ENCODE data around the gene RAD51AP2. TPM values are rescaled to one million over a fixed set of nuclear protein-coding genes. Genes with fewer than 3 reads are reported as not detected.

RAD51AP2 gene
- total and polyA plus RNA-seq, 8 donors, result 0.12 to 0.85 (median 0.56) TPM; not detected in 1

DNA sequence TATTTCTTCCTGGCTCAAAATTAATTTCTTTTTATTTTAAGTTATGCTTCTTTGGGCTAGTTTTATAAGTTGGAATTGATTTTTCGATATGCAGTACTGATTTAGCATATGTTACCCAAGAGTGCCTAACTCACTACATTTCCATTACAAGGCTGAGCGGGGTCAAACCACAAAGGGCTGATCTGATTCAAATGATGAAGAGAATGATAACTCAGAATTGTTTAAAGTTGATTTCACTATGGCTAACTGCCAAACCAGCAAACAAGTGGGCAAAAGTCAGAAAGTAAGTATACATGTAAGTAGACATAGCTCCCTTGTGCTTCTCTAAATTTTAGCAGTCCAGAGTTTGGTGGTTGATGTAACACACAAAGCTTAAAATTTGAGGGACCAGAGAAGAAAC, 35.6 kb downstream of the RAD51AP2 start:
- Histone ChIP-seq H3K27me3 (no peaks in the 10 kb centered on the region), H3K9me3 (no peaks in the 10 kb centered on the region), H3K4me1 (no peaks in the 10 kb centered on the region), H3K4me3 (no peak overlapping the region), H3K36me3 (no peaks in the 10 kb centered on the region), H3K27ac (no peak overlapping the region)
- intact Hi-C loops (cut with DNase I), result no loop called here
- no peak for DNase-seq
- TF ChIP-seq, protein P1, sequence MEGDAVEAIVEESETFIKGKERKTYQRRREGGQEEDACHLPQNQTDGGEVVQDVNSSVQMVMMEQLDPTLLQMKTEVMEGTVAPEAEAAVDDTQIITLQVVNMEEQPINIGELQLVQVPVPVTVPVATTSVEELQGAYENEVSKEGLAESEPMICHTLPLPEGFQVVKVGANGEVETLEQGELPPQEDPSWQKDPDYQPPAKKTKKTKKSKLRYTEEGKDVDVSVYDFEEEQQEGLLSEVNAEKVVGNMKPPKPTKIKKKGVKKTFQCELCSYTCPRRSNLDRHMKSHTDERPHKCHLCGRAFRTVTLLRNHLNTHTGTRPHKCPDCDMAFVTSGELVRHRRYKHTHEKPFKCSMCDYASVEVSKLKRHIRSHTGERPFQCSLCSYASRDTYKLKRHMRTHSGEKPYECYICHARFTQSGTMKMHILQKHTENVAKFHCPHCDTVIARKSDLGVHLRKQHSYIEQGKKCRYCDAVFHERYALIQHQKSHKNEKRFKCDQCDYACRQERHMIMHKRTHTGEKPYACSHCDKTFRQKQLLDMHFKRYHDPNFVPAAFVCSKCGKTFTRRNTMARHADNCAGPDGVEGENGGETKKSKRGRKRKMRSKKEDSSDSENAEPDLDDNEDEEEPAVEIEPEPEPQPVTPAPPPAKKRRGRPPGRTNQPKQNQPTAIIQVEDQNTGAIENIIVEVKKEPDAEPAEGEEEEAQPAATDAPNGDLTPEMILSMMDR (IDR thresholded peaks at IDR 0.05), result no peak
- no peak for ATAC-seq

DNA sequence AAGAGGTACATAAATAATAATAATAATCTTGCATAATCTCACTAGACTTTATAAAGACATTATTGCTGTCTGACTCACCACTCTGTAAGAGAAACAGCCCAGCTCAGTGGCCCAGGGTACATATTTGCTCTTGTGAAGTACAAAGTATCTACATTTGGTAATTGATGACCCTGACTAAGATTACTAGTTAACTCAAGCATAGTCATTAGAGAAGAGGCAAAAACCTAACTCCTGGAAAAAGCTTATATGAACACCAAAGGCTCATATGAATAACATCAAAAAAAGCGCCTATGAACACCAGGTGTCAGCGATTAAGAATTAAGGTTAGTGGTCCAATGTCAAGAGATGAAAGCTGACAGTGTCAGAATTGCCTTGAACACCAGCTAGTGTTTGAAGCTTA, 38.4 kb downstream of the RAD51AP2 start:
- no peaks in the 10 kb centered on the region for H3K27me3 ChIP-seq
- H3K4me3 ChIP-seq, result no peak overlapping the region
- ATAC-seq (no peak), DNase-seq (no peak)
- TF ChIP-seq, protein P1 (IDR thresholded peaks at IDR 0.05), result no peak
- H3K36me3 ChIP-seq, result no peaks in the 10 kb centered on the region
- no peaks in the 10 kb centered on the region for H3K4me1 ChIP-seq
- intact Hi-C loops (cut with DNase I), result no loop called here
- no peak overlapping the region for H3K27ac ChIP-seq
- H3K9me3 ChIP-seq, result no peaks in the 10 kb centered on the region

DNA sequence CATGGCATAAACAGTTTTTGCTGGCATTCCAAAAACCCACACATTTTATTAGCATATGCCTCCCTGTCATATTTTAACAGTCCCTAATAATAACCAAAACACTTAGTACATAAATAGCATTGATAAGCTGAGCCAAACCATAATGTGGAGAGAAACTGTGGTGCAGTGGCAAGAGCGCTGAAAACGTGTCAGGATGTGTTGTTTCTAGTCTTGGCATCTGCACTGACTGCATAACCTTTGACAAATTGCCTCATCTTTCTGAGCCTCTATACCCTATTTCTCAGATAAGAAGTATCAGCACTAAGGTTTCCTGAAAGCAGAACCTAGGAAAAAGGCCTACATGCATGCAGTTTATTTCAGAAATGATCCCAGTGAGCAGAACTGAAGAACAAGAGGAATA, 41.4 kb downstream of the RAD51AP2 start:
- ATAC-seq, result no peak
- no peak overlapping the region for H3K27ac ChIP-seq
- intact Hi-C loops (cut with DNase I), result no loop called here

DNA sequence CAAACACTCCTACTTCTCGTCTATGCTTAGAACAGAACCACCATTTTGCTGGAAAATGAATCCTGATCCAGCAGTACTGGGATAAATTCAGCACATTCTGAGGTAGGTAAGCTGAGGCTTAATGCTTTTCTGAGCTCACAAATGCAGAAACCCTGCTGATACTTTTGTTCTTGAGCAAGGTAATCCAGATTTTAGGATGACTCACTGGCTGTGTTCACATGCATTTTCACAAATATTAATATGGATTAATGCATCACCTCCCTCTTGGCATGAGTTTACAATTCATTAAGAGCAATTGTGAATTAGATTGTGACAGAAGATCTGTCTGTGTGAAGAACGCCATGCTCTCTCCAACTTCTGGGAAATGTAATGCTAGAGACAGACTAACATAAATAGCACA, 42.2 kb downstream of the RAD51AP2 start:
- Histone ChIP-seq H3K4me1 (no peaks in the 10 kb centered on the region), H3K27me3 (no peaks in the 10 kb centered on the region), H3K9me3 (peaks cover 0 to under 1% of the 10 kb centered on the region in 2 donors), H3K27ac (no peak overlapping the region), H3K36me3 (no peaks in the 10 kb centered on the region), H3K4me3 (no peak overlapping the region)
- intact Hi-C loops (cut with DNase I), result no loop called here
- DNase-seq (no peak), ATAC-seq (no peak)
- TF ChIP-seq, protein P1 (IDR thresholded peaks at IDR 0.05), result no peak

More for the DNA sequence above, 41.4 kb downstream of the RAD51AP2 start:
- H3K9me3 ChIP-seq, result no peaks in the 10 kb centered on the region
- H3K36me3 ChIP-seq, result no peaks in the 10 kb centered on the region
- H3K4me3 ChIP-seq, result no peak overlapping the region
- no peaks in the 10 kb centered on the region for H3K4me1 ChIP-seq
- TF ChIP-seq, protein P1 (IDR thresholded peaks at IDR 0.05), result no peak
- no peak for DNase-seq
- no peaks in the 10 kb centered on the region for H3K27me3 ChIP-seq

DNA sequence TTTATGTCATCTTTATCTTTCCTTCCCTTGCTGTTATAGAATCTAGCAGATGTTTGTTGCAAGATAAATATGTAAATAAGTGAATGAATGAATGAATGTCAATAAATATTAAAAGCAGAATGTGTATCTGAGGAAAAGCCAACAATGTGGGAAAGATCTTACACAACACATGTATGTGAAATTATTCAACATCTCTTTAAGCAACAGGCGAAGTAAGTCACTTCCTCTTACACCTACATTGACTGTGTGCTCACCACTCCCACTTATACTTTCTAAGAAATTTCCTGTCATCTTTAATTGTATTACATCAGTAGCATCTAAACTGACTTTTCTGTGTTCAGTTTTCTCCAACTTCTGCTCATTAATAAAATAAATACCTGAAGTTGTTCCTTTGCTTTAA, 43.0 kb downstream of the RAD51AP2 start:
- intact Hi-C loops (cut with DNase I), result no loop called here
- no peaks in the 10 kb centered on the region for H3K27me3 ChIP-seq
- no peak for ATAC-seq
- H3K4me1 ChIP-seq, result no peaks in the 10 kb centered on the region
- no peak overlapping the region for H3K4me3 ChIP-seq
- TF ChIP-seq, protein P1 (IDR thresholded peaks at IDR 0.05), result no peak
- peaks cover 0 to 7% of the 10 kb centered on the region in 2 donors for H3K9me3 ChIP-seq
- no peaks in the 10 kb centered on the region for H3K36me3 ChIP-seq
- no peak for DNase-seq
- no peak overlapping the region for H3K27ac ChIP-seq
